A172 (cell line): ENCODE measurements around the gene PSENEN. TPM values are rescaled to one million over a fixed set of nuclear protein-coding genes. Genes with fewer than 3 reads are reported as not detected.
"Not testable (repeated sequence)": the region's sequence is repeated elsewhere in the genome, so short reads cannot be mapped to it uniquely, and the experiment has no call there.

Experiments used
- DNase-seq: peaks from one replicate; pipeline ENCODE4 v3.0.0-alpha.2; 2015; ENCODE audit warnings: low spot score
- total RNA-seq: library from RNA; depleted of rRNA; stranded (reverse); fragments of >200 nt; shearing (Covaris generic); gene quantifications from 2 replicates; pipeline ENCODE4 v1.2.3, GENCODE V29; 2014

Gene PSENEN
- total RNA-seq, 1 experiment from 2014 or later = 37.1 TPM

GRCh38 chr19:35772362-35772761 is 26.9 kb downstream of the PSENEN start:
- not testable (repeated sequence) for DNase-seq

GRCh38 chr19:35773020-35773806 is 27.8 kb downstream of the PSENEN start:
- peak; percentile 30 for DNase-seq

- DNase-seq = no peak
Measured at GRCh38 chr19:35774274-35775045, 29.0 kb downstream of the PSENEN start.

DNA sequence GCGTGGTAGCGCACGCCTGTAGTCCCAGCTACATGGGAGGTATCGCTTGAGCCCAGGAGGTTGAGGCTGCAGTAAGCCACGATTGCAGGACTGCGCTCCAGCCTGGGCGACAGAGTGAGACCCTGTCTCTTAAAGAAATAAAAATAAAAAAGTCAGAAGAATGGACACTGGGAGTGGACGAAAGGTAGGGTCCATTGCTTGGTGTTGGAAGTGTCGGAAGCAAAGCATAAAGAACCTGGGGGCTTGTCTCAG is 29.5 kb downstream of the PSENEN start:
- DNase-seq = no peak

DNA sequence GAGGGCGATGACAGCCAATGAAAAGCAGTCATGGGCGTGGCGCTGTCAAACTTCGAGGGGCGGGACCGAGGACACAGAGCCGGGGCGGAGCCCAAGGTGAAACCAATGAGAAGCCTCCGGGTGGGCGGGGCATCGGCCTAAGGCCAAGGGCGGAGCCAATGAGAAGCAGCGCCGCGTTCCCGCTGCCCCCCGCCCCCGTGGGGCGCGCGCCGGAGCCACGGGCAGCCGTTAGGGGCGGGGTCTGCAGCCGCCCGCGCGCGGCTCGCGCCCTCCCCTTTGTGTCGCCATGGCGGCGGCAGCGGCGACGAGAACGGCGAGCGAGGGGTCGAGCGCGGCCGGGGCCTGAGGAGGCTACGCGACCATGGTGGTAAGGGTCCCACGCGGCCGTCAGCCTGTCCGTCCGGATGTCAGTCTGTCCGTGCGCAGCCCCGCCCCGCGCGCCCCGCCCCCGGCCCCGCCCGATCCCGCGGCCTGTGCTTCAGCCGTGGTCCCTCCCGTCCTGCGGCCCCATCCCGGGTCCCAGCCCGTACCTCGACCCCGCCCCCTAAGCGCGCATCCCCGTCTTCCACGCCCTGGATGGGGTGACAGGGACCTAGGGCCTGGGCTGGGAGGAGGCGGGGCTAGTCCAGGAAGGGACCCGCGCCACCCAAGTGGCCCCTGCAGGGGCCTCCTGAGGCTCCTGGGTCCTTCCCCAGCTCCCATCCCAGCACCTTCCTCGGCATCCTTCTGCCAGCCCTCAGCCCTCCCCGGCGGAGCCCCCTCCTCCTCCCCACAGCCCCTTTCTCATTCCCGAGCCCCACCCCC is 30.0 kb downstream of the PSENEN start, which contains the start of gene ARHGAP33:
TSS of gene ARHGAP33 (plus strand) at position 267 of the 804 bp plus-strand sequence. CDS start at position 362, 95 bp downstream.
- peak; percentile 96 for DNase-seq

DNA sequence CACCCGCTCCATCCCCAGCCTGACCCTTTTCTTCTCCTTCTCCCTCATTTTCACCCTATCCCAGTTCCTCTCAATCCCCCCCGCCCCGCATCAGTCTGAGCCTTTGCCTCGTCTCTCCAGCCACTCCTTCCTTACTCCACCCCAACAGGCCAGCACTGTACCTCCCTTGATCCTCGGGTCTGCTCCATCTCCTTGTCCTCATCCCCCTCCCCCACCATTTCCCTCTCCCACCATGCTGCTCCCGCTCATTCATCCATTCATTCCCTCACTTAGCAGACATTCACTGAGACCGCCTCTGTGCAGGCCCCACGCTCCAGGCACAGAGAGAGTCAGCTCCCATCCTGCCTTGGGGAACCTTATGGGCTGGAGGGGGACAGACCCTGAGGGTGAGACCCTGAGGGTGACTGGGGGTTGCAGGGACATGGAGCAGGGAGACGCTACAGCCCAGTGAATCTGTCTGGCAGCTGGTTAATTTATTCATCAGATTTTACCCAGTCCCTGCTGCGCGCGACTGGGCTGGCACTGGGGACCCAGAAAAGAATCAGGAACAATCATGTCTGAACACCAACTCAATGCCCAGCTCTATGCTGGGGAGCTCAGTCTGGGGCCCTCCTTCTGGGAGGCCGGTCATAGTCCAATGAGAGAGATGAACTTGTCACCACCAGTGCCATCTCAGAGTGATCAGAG is 30.8 kb downstream of the PSENEN start:
- DNase-seq = no peak

DNA sequence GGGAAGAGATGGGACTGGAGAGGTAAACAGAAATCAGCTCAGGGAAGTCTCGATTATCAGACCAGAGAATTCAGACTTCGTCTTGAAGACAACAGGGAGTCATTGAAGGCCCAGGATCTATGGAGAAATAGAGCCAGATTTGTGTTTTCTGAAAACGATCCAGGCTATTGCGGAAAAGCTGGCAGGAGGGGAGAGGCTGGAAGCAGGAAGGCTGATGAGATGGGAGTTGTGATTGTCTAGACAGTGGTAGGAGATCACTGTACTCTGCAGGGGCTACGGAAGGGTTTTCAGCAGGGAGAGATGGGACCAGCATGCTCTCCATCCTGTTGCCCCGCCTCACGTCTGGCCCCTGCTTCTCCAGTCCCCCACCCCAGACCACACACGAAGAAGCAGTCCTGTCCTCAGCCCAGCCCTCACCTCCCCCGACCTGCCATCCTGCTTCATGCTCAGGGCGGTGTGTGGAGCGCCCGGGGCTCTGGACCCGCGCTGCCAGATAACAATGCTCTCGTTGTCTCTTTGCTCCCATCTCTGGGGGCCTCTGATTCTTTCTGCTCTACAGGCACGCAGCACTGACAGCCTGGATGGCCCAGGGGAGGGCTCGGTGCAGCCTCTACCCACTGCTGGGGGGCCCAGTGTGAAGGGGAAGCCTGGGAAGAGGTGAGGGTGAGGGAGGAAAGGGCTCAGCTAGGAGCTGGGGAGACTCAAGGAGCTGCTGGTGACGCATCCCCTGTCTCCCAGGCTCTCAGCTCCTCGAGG is 31.8 kb downstream of the PSENEN start:
- DNase-seq = no peak

DNA sequence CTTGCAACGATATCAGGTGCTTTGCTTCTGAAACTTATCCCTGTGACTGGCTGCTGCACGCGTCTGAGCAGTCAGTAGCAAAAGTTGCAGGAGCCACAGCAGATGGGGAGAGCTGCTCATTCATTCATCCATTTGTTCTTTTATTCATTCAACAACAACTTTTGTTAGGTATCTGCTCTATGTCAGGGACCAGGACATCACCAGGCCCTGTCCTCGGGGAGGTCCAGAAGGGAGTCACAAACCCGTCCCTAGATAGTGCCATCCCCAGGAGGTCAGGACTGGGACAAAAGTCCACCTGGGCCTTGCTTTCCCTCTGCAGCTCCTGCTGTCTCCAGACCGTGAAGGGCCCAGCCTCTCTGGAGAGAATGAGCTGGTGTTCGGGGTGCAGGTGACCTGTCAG is 32.5 kb downstream of the PSENEN start:
- DNase-seq = no peak

DNA sequence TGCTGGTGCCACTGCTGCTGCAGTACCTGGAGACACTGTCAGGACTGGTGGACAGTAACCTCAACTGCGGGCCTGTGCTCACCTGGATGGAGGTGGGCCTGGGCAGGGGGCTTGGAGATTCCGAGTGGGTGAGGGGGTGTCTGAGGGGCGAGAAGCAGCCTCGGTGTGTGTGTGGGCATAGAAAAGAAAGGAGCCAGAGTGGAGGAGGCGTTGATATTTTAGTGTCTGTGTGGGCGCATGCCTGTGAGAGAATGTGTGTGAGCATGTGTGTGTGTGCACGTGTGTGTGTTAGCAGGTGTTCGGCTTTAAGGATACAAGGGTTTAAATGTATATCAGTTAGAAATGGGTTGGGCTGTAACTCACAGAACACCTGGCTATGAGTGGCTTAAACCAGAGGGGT is 33.6 kb downstream of the PSENEN start:
- DNase-seq = no peak

DNA sequence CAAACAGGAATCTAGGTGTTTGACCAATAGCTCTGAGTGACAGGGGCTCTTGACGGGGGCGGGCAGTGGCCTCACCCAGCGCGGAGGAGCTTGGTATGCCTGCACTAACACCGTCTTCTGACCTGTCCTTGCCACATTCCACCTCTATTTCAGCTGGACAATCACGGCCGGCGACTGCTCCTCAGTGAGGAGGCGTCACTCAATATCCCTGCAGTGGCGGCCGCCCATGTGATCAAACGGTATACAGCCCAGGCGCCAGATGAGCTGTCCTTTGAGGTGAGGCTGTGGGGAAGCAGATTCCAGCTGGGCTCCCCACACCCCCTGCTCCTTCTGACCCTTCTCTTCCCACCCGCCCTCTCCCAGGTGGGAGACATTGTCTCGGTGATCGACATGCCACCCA is 34.6 kb downstream of the PSENEN start:
- no peak for DNase-seq

DNA sequence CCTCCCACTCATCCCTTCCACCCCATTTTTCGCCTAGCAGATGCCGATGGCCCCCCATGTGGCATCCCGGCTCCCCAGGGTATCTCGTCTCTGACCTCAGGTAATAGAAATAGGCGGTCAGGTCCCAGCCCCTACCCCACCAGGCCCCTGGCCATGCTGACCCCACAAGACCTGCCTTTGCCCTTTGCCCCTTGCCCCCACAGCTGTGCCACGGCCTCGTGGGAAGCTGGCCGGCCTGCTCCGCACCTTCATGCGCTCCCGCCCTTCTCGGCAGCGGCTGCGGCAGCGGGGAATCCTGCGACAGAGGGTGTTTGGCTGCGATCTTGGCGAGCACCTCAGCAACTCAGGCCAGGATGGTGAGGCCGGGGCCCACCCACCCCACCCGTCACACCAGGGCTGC is 35.3 kb downstream of the PSENEN start:
- DNase-seq = no peak

GRCh38 chr19:35781650-35782049 is 36.2 kb downstream of the PSENEN start:
- DNase-seq = no peak

DNA sequence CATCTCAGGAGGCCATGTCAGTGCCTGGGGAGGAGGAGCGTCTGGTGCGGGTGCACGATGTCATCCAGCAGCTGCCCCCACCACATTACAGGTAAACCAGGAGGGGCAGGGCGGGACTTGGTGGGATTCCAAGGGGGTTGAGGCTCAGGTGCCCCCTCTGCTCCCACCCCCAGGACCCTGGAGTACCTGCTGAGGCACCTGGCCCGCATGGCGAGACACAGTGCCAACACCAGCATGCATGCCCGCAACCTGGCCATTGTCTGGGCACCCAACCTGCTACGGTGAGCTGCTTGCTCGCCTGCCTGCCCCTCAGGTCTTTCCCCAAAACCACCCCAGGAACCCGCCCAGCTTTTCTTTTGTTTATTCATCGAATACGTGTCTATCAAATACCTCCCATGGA is 37.1 kb downstream of the PSENEN start:
- DNase-seq = no peak

GRCh38 chr19:35783469-35784434 is 38.3 kb downstream of the PSENEN start:
- DNase-seq = no peak

DNA sequence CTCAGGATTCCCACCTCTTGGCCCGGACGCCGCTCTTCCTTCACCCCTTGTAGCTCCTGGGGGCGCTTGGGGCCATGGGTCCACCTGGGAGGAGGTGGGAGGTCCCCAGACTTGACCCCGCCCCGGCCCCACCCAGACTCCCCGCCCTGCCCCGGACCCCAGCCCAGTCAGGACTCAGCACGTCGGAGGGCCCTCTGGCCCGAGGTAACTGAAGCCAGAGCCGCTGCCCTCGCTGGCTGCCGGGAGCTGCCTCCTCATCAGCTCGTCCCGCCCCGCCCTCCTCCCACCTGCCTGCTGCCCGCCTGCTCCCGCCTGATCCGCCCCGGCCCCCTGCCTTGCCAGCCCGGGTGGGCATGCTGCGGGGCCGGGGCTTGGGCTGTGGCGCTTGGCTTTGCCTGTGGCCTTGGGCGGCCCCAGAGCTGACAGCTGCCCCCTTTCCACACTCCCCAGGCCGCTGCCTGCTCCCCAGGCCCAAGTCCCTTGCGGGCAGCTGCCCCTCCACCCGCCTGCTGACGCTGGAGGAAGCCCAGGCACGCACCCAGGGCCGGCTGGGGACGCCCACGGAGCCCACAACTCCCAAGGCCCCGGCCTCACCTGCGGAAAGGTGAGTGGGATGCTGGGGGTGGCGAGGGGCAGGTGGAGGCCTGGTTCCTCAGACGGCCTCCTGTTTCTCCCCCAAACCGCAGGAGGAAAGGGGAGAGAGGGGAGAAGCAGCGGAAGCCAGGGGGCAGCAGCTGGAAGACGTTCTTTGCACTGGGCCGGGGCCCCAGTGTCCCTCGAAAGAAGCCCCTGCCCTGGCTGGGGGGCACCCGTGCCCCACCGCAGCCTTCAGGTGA is 39.3 kb downstream of the PSENEN start:
- DNase-seq = no peak

GRCh38 chr19:35785339-35785627 is 39.8 kb downstream of the PSENEN start:
- DNase-seq = no peak

- DNase-seq = no peak
Measured at GRCh38 chr19:35786299-35787160, 41.1 kb downstream of the PSENEN start.

- no peak for DNase-seq
Measured at GRCh38 chr19:35787227-35787799, 41.9 kb downstream of the PSENEN start.
